H1 (cell line): ENCODE results near the gene NCAPG. TPM values are rescaled to one million over a fixed set of nuclear protein-coding genes. Genes with fewer than 3 reads are reported as not detected.

Experiments used
- CTCF ChIA-PET: fragments of 300-600 bp; sonication (Branson Sonifier 250); formaldehyde crosslinking; loops from one replicate; lab custom pipeline; 2021; ENCODE audit not compliant: partially characterized antibody; lab: Charles Lee
- POLR2A ChIA-PET: fragments of 300-600 bp; sonication (Branson Sonifier 250); formaldehyde crosslinking; loops from one replicate; lab custom pipeline; 2021; ENCODE audit warnings: inconsistent platforms; ENCODE audit not compliant: partially characterized antibody; lab: Charles Lee
- DNase-seq, 2 experiments: peaks; one replicate each; pipeline versions ENCODE4 v3.0.0 to v3.0.0-alpha.2; 2010 to 2022; ENCODE audit warnings: low spot score in 2 of 2, low read depth in 1 of 2, mixed read lengths in 1 of 2
- FAIRE-seq: peaks from 2 replicates; lab custom pipeline; 2011; peaks lifted over from hg19 to GRCh38; lab: Jason Lieb, UNC
- H2AFZ ChIP-seq: 2 replicates; pipeline ENCODE4 v1.8.1; 2012; ENCODE audit warnings: low read length, inconsistent platforms
- H2AK5ac ChIP-seq: 2 replicates; pipeline ENCODE4 v1.6.1; 2013; ENCODE audit warnings: low read depth, low read length
- H2BK120ac ChIP-seq: replicated peaks from 2 replicates; pipeline ENCODE3; 2013; ENCODE audit warnings: low read depth, low read length, inconsistent platforms
- H2BK12ac ChIP-seq: 2 replicates; pipeline ENCODE4 v1.6.1; 2013; ENCODE audit warnings: low read depth, low read length
- H2BK15ac ChIP-seq: 2 replicates; pipeline ENCODE4 v1.6.1; 2013; ENCODE audit warnings: low read length
- H2BK20ac ChIP-seq: 2 replicates; pipeline ENCODE4 v1.6.1; 2013; ENCODE audit warnings: low read length
- H2BK5ac ChIP-seq: 2 replicates; pipeline ENCODE4 v1.6.1; 2013; ENCODE audit warnings: low read depth, low read length
- H3K14ac ChIP-seq: 2 replicates; pipeline ENCODE4 v1.6.1; 2013; ENCODE audit warnings: inconsistent platforms; ENCODE audit not compliant: insufficient read length
- H3K18ac ChIP-seq: 2 replicates; pipeline ENCODE4 v1.6.1; 2013; ENCODE audit warnings: low read length; ENCODE audit errors: extremely low read depth
- H3K23ac ChIP-seq: 2 replicates; pipeline ENCODE4 v1.6.1; 2013; ENCODE audit warnings: inconsistent platforms; ENCODE audit not compliant: insufficient read length
- H3K23me2 ChIP-seq: 2 replicates; pipeline ENCODE4 v1.6.1; 2013; ENCODE audit warnings: low read depth, low read length
- H3K27ac ChIP-seq: 2 replicates; pipeline ENCODE4 v1.6.1; 2011; ENCODE audit warnings: low read depth, low read length, inconsistent platforms
- H3K27me3 ChIP-seq, 4 experiments: replicated peaks in 1 of 4; 1 replicate in 1 of 4; 2 replicates in 3 of 4; pipeline versions ENCODE4 v1.6.1 to v1.8.1; 2011 to 2013; ENCODE audit warnings: low read length in 3 of 4, mild to moderate bottlenecking in 3 of 4, inconsistent platforms in 2 of 4, mixed read lengths in 2 of 4, moderate library complexity in 1 of 4; ENCODE audit not compliant: control insufficient read depth in 3 of 4, insufficient read depth in 3 of 4; ENCODE audit errors: extremely low read depth in 1 of 4
- H3K36me3 ChIP-seq, 4 experiments: 2 replicates each; pipeline versions ENCODE4 v1.6.1 to v1.8.1; 2011 to 2013; ENCODE audit warnings: mild to moderate bottlenecking in 4 of 4, low read length in 3 of 4, moderate library complexity in 2 of 4, control low read depth in 1 of 4, inconsistent platforms in 1 of 4; ENCODE audit not compliant: insufficient read depth in 4 of 4, control insufficient read depth in 2 of 4
- H3K4ac ChIP-seq: replicated peaks from 2 replicates; pipeline ENCODE3; 2013; ENCODE audit warnings: low read length, low read depth, mixed read lengths, inconsistent platforms; ENCODE audit not compliant: insufficient read length
- H3K4me1 ChIP-seq, 4 experiments: replicated peaks in 1 of 4; 1 replicate in 1 of 4; 2 replicates in 3 of 4; pipeline versions ENCODE4 v1.6.1 to v1.8.1; 2011 to 2013; ENCODE audit warnings: low read length in 3 of 4, inconsistent platforms in 2 of 4, mixed read lengths in 1 of 4; ENCODE audit not compliant: insufficient read depth in 4 of 4, control insufficient read depth in 3 of 4
- H3K4me2 ChIP-seq, 2 experiments: 2 replicates each; pipeline versions ENCODE4 v1.6.1 to v1.8.1; 2011 to 2013; ENCODE audit warnings: low read depth in 2 of 2, low read length in 2 of 2, control low read depth in 1 of 2, inconsistent platforms in 1 of 2, mild to moderate bottlenecking in 1 of 2; ENCODE audit not compliant: insufficient read depth in 1 of 2
- H3K4me3 ChIP-seq, 4 experiments: fragments of 200-600, 300-600 bp in 1 of 4; sonication (generic), shearing (Covaris generic), sonication (Bioruptor Twin) in 1 of 4; 2 replicates each; pipeline versions ENCODE4 v1.5.1 to v1.8.1; 2011 to 2016; ENCODE audit warnings: low read length in 4 of 4, low read depth in 3 of 4, control low read depth in 2 of 4, inconsistent platforms in 2 of 4, mild to moderate bottlenecking in 2 of 4, mixed read lengths in 1 of 4, moderate library complexity in 1 of 4; ENCODE audit not compliant: insufficient read depth in 2 of 4; ENCODE audit errors: extremely low read depth in 1 of 4
- H3K56ac ChIP-seq: replicated peaks from 2 replicates; pipeline ENCODE3; 2013; ENCODE audit warnings: low read depth, mild to moderate bottlenecking, mixed read lengths, low read length, inconsistent platforms; ENCODE audit not compliant: insufficient read length
- H3K79me1 ChIP-seq: 2 replicates; pipeline ENCODE4 v1.6.1; 2013; ENCODE audit warnings: low read depth, low read length, control low read depth
- H3K79me2 ChIP-seq, 2 experiments: 2 replicates each; pipeline versions ENCODE4 v1.6.1 to v1.8.1; 2012 to 2013; ENCODE audit warnings: low read length in 2 of 2, mild to moderate bottlenecking in 2 of 2, inconsistent platforms in 1 of 2; ENCODE audit not compliant: insufficient read depth in 2 of 2, control insufficient read depth in 1 of 2
- H3K9ac ChIP-seq, 4 experiments: replicated peaks in 1 of 4; 1 replicate in 1 of 4; 2 replicates in 3 of 4; pipeline versions ENCODE4 v1.6.1 to v1.8.1; 2011 to 2013; ENCODE audit warnings: low read depth in 3 of 4, low read length in 3 of 4, control low read depth in 2 of 4, mild to moderate bottlenecking in 2 of 4, moderate library complexity in 2 of 4, inconsistent platforms in 1 of 4; ENCODE audit errors: extremely low read depth in 1 of 4
- H3K9me3 ChIP-seq, 2 experiments: 2 replicates each; pipeline versions ENCODE4 v1.6.1 to v1.8.1; 2012 to 2013; ENCODE audit warnings: mild to moderate bottlenecking in 2 of 2, moderate library complexity in 2 of 2, control low read depth in 1 of 2, inconsistent platforms in 1 of 2, low read depth in 1 of 2, low read length in 1 of 2, mixed read lengths in 1 of 2; ENCODE audit not compliant: insufficient read depth in 2 of 2
- H4K20me1 ChIP-seq, 2 experiments: replicated peaks in 1 of 2; 2 replicates each; pipeline versions ENCODE3 to v1.8.1; 2011 to 2013; ENCODE audit warnings: inconsistent platforms in 2 of 2, low read length in 2 of 2, mild to moderate bottlenecking in 1 of 2; ENCODE audit not compliant: insufficient read depth in 2 of 2, control insufficient read depth in 1 of 2
- H4K5ac ChIP-seq: 2 replicates; pipeline ENCODE4 v1.6.1; 2013; ENCODE audit warnings: low read length, low read depth, mixed read lengths, inconsistent platforms; ENCODE audit not compliant: insufficient read length
- H4K8ac ChIP-seq: 2 replicates; pipeline ENCODE4 v1.8.0; 2013; ENCODE audit warnings: mild to moderate bottlenecking, moderate library complexity, low read length, inconsistent platforms; ENCODE audit not compliant: insufficient read depth; ENCODE audit errors: extremely low read depth
- H4K91ac ChIP-seq: replicated peaks from 2 replicates; pipeline ENCODE3; 2013; ENCODE audit warnings: low read length, mixed read lengths, inconsistent platforms; ENCODE audit not compliant: insufficient read length
- BCL11A ChIP-seq, 2 experiments: IDR thresholded peaks; one replicate each; pipeline ENCODE4 v1.6.1; 2011; ENCODE audit warnings: low read depth in 2 of 2, low read length in 2 of 2, mild to moderate bottlenecking in 2 of 2
- RAD21 ChIP-seq, 2 experiments: IDR thresholded peaks in 1 of 2; conservative IDR thresholded peaks in 1 of 2; 2 replicates each; pipeline ENCODE4 v1.6.1; 2011; ENCODE audit warnings: low read depth in 2 of 2, low read length in 2 of 2, improper control_type of control experiment in 1 of 2, inconsistent platforms in 1 of 2, mild to moderate bottlenecking in 1 of 2, moderate library complexity in 1 of 2
- WGBS, 2 experiments: shearing (Covaris generic) in 1 of 2; methylation state at CpG; one replicate each; pipeline versions ENCODE4 v1.1.6 to v1.1.7; 2013 to 2015; ENCODE audit warnings: low lambda C conversion rate in 2 of 2, mixed read lengths in 2 of 2, inconsistent platforms in 1 of 2, low coverage in 1 of 2, missing lambda C conversion rate in 1 of 2; ENCODE audit not compliant: insufficient replicate concordance in 2 of 2, insufficient coverage in 1 of 2, insufficient read length in 1 of 2; ENCODE audit errors: extremely low coverage in 1 of 2, missing lambda C conversion rate in 1 of 2; 5-methylcytosine and 5-hydroxymethylcytosine counted together
- polyA plus RNA-seq, 7 experiments: library from polyadenylated mRNA; depleted of rRNA in 3 of 7; stranded (reverse) in 5 of 7; unstranded in 2 of 7; fragments of >200 nt in 5 of 7; fragments of 200-250 nt in 2 of 7; gene quantifications; 1 replicate in 5 of 7; 2 replicates in 1 of 7; 4 replicates in 1 of 7; pipeline versions ENCODE4 v1.2.1 to v1.2.3, GENCODE V29; 2011 to 2013; ENCODE audit warnings: missing spikeins in 2 of 7, mixed read lengths in 2 of 7
- total RNA-seq: library from RNA; stranded (reverse); fragmentation: NEBNext Ultra II Directional; extraction: Animal tissue kit (Norgen Biotek cat#: 25700); gene quantifications from 2 replicates; pipeline ENCODE4 v1.2.1, GENCODE V29; 2021
- TF ChIP-seq, protein P1 (sequence below): IDR thresholded peaks from 2 replicates; pipeline ENCODE4 v1.6.1; 2012; ENCODE audit warnings: inconsistent platforms

Gene NCAPG
- total and polyA plus RNA-seq, 2 of the 8 experiments (the other 6 are each of a cell fraction or from before 2014, with no cell fraction given), result 12.9 to 52.3 TPM

DNA sequence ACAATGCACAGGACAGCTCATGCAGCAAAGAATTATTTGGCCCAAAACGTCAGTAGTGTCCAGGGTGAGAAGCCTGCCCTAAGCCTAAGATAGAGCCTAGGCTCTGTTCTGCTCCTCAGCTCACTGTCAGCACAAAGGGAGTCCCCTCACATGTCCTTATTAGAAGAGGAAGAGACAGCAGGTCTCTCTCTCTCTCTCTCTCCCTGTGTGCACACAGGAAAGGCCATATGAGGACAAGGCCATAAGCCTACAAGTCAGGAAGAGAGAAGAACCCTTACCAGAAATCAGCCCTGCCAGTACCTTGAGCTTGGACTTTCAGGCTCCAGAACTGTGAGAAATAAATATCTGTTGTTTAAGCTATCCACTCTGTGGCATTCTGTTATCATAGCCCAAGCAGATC lies 49.7 kb upstream of the NCAPG start:
- ChIA-PET POLR2A (interaction anchor here (0.7 kb wide), 1 partner anchor 230 kb away, joined by 3 read pairs; no protein-coding TSS in a partner anchor), CTCF (interaction anchor here (0.9 to 1.0 kb wide), 2 partner anchors 27 to 55 kb away, joined by 3 to 4 read pairs; no protein-coding TSS in a partner anchor)
- WGBS, 2 experiments, result 60% methylated on average over 1 of the region's 1 CpG; no CpG with 5 or more reads in 1 of the 2 experiments
- Histone ChIP-seq H4K20me1 (no peaks in the 10 kb centered on the region), H3K27me3 (no peaks in the 10 kb centered on the region), H3K23ac (no peak overlapping the region), H2BK120ac (no peak overlapping the region), H3K4me3 (no peak overlapping the region), H3K79me1 (no peaks in the 10 kb centered on the region), H4K5ac (no peak overlapping the region), H3K27ac (no peak overlapping the region), H3K79me2 (no peaks in the 10 kb centered on the region), H3K56ac (no peak overlapping the region), H3K14ac (no peak overlapping the region), H3K18ac (no peak overlapping the region), H2AFZ (no peak overlapping the region), H4K91ac (no peak overlapping the region), H3K36me3 (no peaks in the 10 kb centered on the region), H3K9ac (no peak overlapping the region), H2BK20ac (no peak overlapping the region), H3K4me2 (no peak overlapping the region), H2BK12ac (no peak overlapping the region), H3K23me2 (no peaks in the 10 kb centered on the region), H3K4ac (no peak overlapping the region), H2BK15ac (no peak overlapping the region), H3K4me1 (peaks cover 0 to 7% (median 3%) of the 10 kb centered on the region in 4 experiments; a peak in 5 of 7 replicates), H2BK5ac (no peak overlapping the region), H3K9me3 (0 out of 4 replicates have a peak, but pooled peaks cover 0 to 2% of the 10 kb centered on the region in 2 experiments), H4K8ac (no peak overlapping the region), H2AK5ac (no peak overlapping the region)
- no peak for DNase-seq
- FAIRE-seq, result no peak
- TF ChIP-seq RAD21 (IDR thresholded peaks at IDR 0.05 in 1 of 2, conservative IDR thresholded peaks at IDR 0.05 in 1 of 2; ENCODE audit: low read depth in 2 of 2, low read length in 2 of 2) (no peak), BCL11A (IDR thresholded peaks at IDR 0.05; ENCODE audit: low read depth in 2 of 2, low read length in 2 of 2) (no peak)
- TF ChIP-seq, protein P1, sequence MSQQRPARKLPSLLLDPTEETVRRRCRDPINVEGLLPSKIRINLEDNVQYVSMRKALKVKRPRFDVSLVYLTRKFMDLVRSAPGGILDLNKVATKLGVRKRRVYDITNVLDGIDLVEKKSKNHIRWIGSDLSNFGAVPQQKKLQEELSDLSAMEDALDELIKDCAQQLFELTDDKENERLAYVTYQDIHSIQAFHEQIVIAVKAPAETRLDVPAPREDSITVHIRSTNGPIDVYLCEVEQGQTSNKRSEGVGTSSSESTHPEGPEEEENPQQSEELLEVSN, result no peak
